Adrenal gland (tissue), 12 donors: Measurements from ENCODE around the gene WNT4. TPM values are rescaled to one million over a fixed set of nuclear protein-coding genes. Genes with fewer than 3 reads are reported as not detected.

Source experiments
- DNase-seq, 7 donors: peaks; one replicate each; pipeline ENCODE4 v3.0.0-alpha.2; 2019 to 2020
- H3K27ac ChIP-seq, 5 donors: fragments of 200-600 bp; sonication (generic) in 4 of 5; 1 replicate in 3 of 5; 2 replicates in 2 of 5; pipeline versions ENCODE4 v1.5.1 to v1.8.0; 2016 to 2020; ENCODE audit warnings: mild to moderate bottlenecking in 1 of 5
- H3K27me3 ChIP-seq: fragments of 200-600 bp; 2 replicates; pipeline ENCODE4 v1.8.0; 2021
- H3K36me3 ChIP-seq, 2 donors: fragments of 200-600 bp; replicated peaks in 1 of 2; 1 replicate in 1 of 2; 2 replicates in 1 of 2; pipeline versions ENCODE4 v1.5.1 to v1.8.0; 2018 to 2022
- H3K4me1 ChIP-seq, 2 donors: fragments of 200-600 bp; replicated peaks in 1 of 2; 1 replicate in 1 of 2; 2 replicates in 1 of 2; pipeline versions ENCODE4 v1.5.1 to v1.8.0; 2018 to 2021
- H3K4me3 ChIP-seq, 4 donors: fragments of 200-600 bp; sonication (generic) in 3 of 4; one replicate each; pipeline ENCODE4 v1.5.1; 2016 to 2018
- H3K9me3 ChIP-seq, 3 donors: fragments of 200-600 bp; sonication (generic) in 1 of 3; replicated peaks in 1 of 3; 1 replicate in 2 of 3; 2 replicates in 1 of 3; pipeline versions ENCODE4 v1.5.1 to v1.8.0; 2016 to 2021
- POLR2A ChIP-seq, 2 donors: fragments of 450-650 bp; IDR thresholded peaks; one replicate each; pipeline ENCODE4 v1.6.1; 2017; ENCODE audit warnings: antibody characterized with exemption in 2 of 2, mild to moderate bottlenecking in 2 of 2, moderate library complexity in 1 of 2
- WGBS, 4 donors: extraction: QIAGEN DNeasy Blood & Tissue Kit in 2 of 4; methylation state at CpG; one replicate each; pipeline versions ENCODE4 v1.1.5 to v1.1.7; 2013 to 2017; 5-methylcytosine and 5-hydroxymethylcytosine counted together
- intact Hi-C, 2 donors: fragments of 100-400 bp; cut with DNase I; formaldehyde crosslinking; loops; one replicate each; pipeline versions ENCODE4 v1.14.1 to v1.15.0; 2022 to 2023
- polyA plus RNA-seq, 3 donors: library from polyadenylated mRNA; stranded (reverse); fragments of 200-250 nt in 2 of 3; fragments of 350-450 nt in 1 of 3; fragmentation: Illumina TruSeq in 1 of 3; extraction: RNeasy Lipid Tissue Mini Kit (QIAGEN cat#74804) in 1 of 3; gene quantifications; one replicate each; pipeline ENCODE4 v1.2.3, GENCODE V29; 2013 to 2014
- total RNA-seq, 9 donors: library from RNA; depleted of rRNA in 4 of 9; stranded (reverse); fragments of >200 nt in 4 of 9; fragments of 120-200 nt in 1 of 9; fragmentation: NEBNext Ultra II Directional in 1 of 9; extraction: Animal tissue kit (Norgen Biotek cat#: 25700) in 1 of 9; gene quantifications; one replicate each; pipeline versions ENCODE4 v1.1.0 to v1.2.4, GENCODE V29; 2013 to 2023
- TF ChIP-seq, protein P1 (sequence below), 6 experiments: fragments of 450-650 bp in 4 of 6; fragments of 200-600 bp in 2 of 6; sonication (generic) in 1 of 6; IDR thresholded peaks; 1 replicate in 5 of 6; 2 replicates in 1 of 6; pipeline versions ENCODE4 v1.5.1 to v1.8.0; 2016 to 2021; ENCODE audit warnings: antibody characterized with exemption in 6 of 6, mild to moderate bottlenecking in 2 of 6, moderate library complexity in 1 of 6
- donor health status: healthy with polysubstance abuse.
- donor health status: Bipolar disorder and iron deficiency.
- donor health status: DM: yes; HTN: yes; CAD: no.
- donor health status: DM: no; HTN: no; CAD: no.
- donor health status: DM: no; HTN: no; CAD: no.
- donor health status: DM: yes; HTN: yes; CAD: no.

The WNT4 gene
- total and polyA plus RNA-seq, 12 donors: 2.3 to 39.6 (median 5.9) TPM

DNA sequence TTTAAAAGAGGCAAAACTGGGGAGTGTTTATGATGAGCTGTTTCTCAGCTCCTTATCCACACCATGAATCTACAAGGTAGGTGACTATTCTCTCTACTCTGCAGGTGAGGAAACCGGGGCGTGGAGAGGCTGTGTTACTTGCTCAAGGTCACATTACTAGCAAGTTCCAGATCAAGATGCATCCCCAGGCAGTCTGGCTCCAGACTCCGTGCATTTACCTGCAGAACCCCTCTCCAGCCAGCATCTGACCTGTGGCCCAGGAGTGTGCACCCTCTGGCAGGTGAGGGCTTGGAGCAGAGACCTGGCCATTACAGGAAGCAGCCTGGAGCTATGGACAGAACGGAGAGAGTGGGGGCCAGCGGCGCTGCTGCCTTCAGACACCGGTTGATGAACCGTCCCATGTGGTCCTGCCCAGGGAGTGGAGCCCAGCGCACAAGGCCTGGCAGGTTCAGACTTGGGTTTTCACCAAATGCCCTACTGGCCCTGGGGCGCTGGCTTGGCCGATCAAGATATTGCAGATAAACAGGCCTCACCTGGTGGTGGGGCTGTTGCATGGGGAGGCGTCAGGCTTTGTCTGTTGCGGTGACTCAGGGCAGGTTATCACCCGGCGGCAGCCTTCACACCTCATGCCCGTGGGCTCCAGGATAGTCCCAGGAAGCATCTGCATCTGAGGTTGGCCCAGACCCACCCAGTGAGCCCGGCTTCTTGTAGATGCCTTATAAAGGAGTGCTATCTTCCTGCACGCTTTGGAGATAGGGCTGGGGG lies 29.2 kb upstream of the WNT4 start:
- TF ChIP-seq, protein P1, sequence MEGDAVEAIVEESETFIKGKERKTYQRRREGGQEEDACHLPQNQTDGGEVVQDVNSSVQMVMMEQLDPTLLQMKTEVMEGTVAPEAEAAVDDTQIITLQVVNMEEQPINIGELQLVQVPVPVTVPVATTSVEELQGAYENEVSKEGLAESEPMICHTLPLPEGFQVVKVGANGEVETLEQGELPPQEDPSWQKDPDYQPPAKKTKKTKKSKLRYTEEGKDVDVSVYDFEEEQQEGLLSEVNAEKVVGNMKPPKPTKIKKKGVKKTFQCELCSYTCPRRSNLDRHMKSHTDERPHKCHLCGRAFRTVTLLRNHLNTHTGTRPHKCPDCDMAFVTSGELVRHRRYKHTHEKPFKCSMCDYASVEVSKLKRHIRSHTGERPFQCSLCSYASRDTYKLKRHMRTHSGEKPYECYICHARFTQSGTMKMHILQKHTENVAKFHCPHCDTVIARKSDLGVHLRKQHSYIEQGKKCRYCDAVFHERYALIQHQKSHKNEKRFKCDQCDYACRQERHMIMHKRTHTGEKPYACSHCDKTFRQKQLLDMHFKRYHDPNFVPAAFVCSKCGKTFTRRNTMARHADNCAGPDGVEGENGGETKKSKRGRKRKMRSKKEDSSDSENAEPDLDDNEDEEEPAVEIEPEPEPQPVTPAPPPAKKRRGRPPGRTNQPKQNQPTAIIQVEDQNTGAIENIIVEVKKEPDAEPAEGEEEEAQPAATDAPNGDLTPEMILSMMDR (IDR thresholded peaks at IDR 0.05): no peak
- TF ChIP-seq POLR2A (IDR thresholded peaks at IDR 0.05): no peak
- Histone ChIP-seq H3K27ac (no peak overlapping the region), H3K4me3 (no peak overlapping the region), H3K4me1 (no peaks in the 10 kb centered on the region), H3K9me3 (no peaks in the 10 kb centered on the region), H3K27me3 (no peaks in the 10 kb centered on the region), H3K36me3 (no peaks in the 10 kb centered on the region)
- no peak for DNase-seq
- WGBS, 4 donors: 82 to 90% (median 88%) methylated on average over 6 to 18 of the region's 18 CpGs
- intact Hi-C loops: no loop called here

DNA sequence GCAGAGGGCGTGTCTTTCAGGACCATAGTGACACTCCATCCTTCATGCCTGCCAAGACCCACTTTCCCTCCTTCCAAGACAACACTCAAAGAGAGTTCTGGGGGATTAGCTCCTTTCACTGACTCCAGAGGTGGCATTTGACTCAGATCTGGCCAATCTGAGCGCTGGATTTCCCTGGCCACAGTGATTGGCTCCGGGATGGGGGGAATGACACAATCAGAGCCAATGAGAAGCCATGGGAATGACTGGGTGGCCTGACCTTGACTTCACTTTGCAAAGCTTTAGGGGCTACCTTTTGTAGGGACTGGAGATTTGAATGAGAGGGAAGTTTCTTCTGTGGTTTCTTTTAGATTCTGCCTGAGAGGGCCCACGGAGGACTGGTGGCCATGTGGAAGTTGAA lies 26.9 kb upstream of the WNT4 start:
- no peak for TF ChIP-seq POLR2A (IDR thresholded peaks at IDR 0.05)
- TF ChIP-seq, protein P1 (IDR thresholded peaks at IDR 0.05): no peak

DNA sequence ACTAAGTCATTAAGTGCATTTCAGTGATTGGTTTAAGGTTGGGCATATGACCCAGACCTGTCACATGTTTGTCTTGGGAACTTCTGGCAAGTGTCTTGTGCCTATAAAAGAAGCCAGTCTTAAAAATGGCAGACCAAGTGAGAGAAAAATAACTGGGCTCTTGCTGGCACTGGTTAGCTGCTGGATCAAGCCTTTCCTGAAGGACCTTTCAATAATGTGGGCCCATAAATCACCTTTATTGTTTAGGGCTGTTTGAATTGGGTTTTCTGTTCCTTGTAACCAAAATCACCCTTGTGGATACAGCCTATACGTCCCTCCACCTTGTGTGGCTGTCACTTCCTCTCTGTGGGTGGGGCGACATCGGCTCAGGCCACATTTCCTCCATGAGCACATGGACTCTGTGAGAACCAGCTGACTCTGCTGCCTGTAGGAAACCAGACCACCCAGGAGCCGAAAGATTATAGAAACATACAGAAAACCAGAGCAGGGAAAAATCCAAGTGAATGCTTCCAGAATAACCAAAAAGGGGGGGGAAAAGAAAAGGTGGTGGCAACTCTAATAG lies 25.6 kb upstream of the WNT4 start:
- H3K36me3 ChIP-seq: no peaks in the 10 kb centered on the region
- H3K27ac ChIP-seq: no peak overlapping the region
- no peak for TF ChIP-seq POLR2A (IDR thresholded peaks at IDR 0.05)
- TF ChIP-seq, protein P1 (IDR thresholded peaks at IDR 0.05): no peak
- no peaks in the 10 kb centered on the region for H3K27me3 ChIP-seq
- 40 to 63% (median 53%) methylated on average over 4 of the region's 4 CpGs for WGBS, 4 donors
- intact Hi-C loops: no loop called here
- no peak overlapping the region for H3K4me3 ChIP-seq
- no peaks in the 10 kb centered on the region for H3K9me3 ChIP-seq
- no peaks in the 10 kb centered on the region for H3K4me1 ChIP-seq
- no peak for DNase-seq

More for the DNA sequence above, 26.9 kb upstream of the WNT4 start:
- Histone ChIP-seq H3K4me3 (no peak overlapping the region), H3K4me1 (no peaks in the 10 kb centered on the region), H3K27ac (no peak overlapping the region), H3K27me3 (no peaks in the 10 kb centered on the region), H3K36me3 (no peaks in the 10 kb centered on the region), H3K9me3 (no peaks in the 10 kb centered on the region)
- 86 to 95% (median 88%) methylated on average over 4 of the region's 4 CpGs for WGBS, 4 donors
- DNase-seq: no peak
- intact Hi-C loops: no loop called here

DNA sequence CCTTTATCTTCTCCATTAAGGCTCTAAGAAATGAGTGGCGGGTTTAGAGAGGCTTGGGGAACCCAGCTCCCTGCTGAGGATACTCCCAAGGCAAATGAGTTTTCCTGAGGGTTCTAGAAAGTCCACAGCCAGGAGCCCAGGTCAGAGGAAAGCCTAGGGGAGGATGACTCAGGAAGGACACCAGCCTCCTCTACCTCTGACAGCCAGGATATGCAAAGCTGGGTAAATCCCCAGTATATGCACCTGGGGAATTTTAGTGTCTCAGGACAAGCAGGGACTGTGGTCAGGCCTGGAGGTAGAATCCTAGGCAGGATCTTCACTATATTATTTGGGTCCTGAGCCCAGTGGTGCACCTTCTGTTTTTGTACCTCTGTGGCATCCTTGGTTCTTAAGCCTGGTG lies 23.5 kb upstream of the WNT4 start:
- no peak overlapping the region for H3K4me3 ChIP-seq
- intact Hi-C loops: no loop called here
- no peaks in the 10 kb centered on the region for H3K36me3 ChIP-seq
- H3K27ac ChIP-seq: no peak overlapping the region
- no peaks in the 10 kb centered on the region for H3K27me3 ChIP-seq
- WGBS, 4 donors: 93 to 100% (median 95%) methylated on average over 1 of the region's 1 CpG
- DNase-seq: no peak
- no peaks in the 10 kb centered on the region for H3K4me1 ChIP-seq
- H3K9me3 ChIP-seq: no peaks in the 10 kb centered on the region
- TF ChIP-seq, protein P1 (IDR thresholded peaks at IDR 0.05): no peak
- TF ChIP-seq POLR2A (IDR thresholded peaks at IDR 0.05): no peak
